ENCODE measurements around the gene PAK5. TPM values are rescaled to one million over a fixed set of nuclear protein-coding genes. Genes with fewer than 3 reads are reported as not detected.

PAK5 gene
- total and polyA plus RNA-seq, 2 donors from 2014 or later, result 0.13 to 0.22 TPM

DNA sequence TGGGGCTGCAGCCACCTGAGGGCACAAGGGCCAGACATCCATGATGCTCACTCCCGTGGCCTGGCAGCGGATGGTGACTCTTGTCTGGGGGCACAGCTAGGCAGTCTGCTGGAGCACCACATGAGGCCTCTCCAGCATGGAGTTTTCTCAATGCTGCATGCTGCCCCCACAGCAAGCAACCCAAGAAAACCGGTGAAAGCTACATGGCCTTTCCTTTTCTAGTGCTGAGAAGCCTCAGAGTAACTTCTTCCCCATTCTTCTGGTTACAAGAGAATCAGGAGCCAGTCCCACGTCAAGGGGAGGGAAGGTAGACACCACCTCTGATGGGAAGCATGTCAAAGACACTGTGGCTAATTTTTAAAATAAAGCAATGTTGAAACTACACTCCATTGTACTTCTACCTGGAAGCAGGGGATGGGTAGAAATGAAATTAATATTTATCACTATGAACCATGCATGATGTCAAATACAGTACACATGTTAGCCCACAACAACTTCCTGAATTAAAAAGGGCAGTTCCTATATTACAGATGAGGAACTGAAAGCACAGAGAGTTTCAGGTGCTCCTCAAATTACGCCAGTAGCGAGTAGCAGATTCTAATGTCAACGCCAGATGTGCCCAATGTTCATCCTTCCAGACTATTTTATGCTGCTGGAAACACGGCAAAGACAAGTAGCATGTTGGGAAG is 223.0 kb downstream of the PAK5 start:
- Histone ChIP-seq H3K27me3 (ENCODE audit: control insufficient read depth, insufficient read depth, low read length) (no peaks in the 10 kb centered on the region), H3K4me3 (ENCODE audit: low read length in 3 of 3) (no peak overlapping the region), H3K4me1 (ENCODE audit: control insufficient read depth in 2 of 3, insufficient read depth in 2 of 3, low read depth in 1 of 3, low read length in 3 of 3) (no peaks in the 10 kb centered on the region), H3K9ac (ENCODE audit: low read length in 3 of 3) (no peak overlapping the region), H3K36me3 (ENCODE audit: control insufficient read depth in 2 of 3, insufficient read depth in 3 of 3, low read length in 3 of 3) (no peaks in the 10 kb centered on the region), H3K27ac (ENCODE audit: low read depth in 2 of 2, low read length in 2 of 2) (no peak overlapping the region), H3K9me3 (ENCODE audit: control insufficient read depth in 2 of 3, insufficient read depth in 1 of 3, low read length in 3 of 3) (no peaks in the 10 kb centered on the region)
- intact Hi-C loops (cut with DNase I), result loop anchor here (10.0 kb wide), 2 partner anchors 211 to 299 kb away; no protein-coding TSS in a partner anchor
- DNase-seq (no peak), FAIRE-seq (no peak)
- TF ChIP-seq, protein P1, sequence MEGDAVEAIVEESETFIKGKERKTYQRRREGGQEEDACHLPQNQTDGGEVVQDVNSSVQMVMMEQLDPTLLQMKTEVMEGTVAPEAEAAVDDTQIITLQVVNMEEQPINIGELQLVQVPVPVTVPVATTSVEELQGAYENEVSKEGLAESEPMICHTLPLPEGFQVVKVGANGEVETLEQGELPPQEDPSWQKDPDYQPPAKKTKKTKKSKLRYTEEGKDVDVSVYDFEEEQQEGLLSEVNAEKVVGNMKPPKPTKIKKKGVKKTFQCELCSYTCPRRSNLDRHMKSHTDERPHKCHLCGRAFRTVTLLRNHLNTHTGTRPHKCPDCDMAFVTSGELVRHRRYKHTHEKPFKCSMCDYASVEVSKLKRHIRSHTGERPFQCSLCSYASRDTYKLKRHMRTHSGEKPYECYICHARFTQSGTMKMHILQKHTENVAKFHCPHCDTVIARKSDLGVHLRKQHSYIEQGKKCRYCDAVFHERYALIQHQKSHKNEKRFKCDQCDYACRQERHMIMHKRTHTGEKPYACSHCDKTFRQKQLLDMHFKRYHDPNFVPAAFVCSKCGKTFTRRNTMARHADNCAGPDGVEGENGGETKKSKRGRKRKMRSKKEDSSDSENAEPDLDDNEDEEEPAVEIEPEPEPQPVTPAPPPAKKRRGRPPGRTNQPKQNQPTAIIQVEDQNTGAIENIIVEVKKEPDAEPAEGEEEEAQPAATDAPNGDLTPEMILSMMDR (IDR thresholded peaks at IDR 0.05; ENCODE audit: borderline replicate concordance, extremely low read depth, insufficient read depth), result no peak

DNA sequence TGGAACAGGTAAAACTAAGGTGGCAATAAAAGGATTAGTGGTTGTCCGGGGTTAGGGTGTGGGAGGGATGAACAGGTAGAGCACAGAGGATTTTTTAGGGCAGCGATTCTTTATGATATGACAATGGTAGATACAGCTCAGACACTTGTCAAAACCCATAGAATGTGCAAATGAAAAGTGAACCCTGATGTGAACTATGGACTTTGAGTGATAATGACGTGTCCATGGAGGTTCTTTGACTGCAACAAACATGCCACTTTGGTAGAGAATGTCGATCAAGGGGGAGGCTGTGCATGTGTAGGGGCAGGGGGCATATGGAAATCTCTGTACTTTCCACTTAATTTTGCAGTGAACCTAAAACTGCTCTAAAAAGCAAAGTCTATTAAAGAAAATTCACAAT is 223.8 kb downstream of the PAK5 start:
- no peak for FAIRE-seq
- TF ChIP-seq, protein P1 (IDR thresholded peaks at IDR 0.05; ENCODE audit: borderline replicate concordance, extremely low read depth, insufficient read depth), result no peak
- DNase-seq, result no peak

DNA sequence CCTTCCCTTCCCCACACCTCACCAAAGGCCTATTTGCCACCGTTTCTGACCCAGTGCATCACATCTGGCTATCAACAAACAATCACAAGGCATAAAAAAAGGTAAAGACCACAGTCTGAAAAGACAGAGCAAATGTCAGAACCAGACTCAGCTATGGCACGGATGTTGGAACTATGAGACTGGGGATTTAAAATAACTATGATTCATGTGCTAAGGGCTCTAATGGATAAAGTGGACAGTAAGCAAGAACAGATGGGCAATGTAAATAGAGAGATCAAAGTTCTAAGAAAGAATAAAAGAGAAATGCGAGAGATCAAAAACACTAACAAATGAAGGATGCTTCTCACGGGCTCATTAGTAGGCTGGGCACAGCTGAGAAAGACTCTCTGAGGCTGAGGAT is 225.0 kb downstream of the PAK5 start:
- FAIRE-seq, result no peak
- no peaks in the 10 kb centered on the region for H3K36me3 ChIP-seq (ENCODE audit: control insufficient read depth in 2 of 3, insufficient read depth in 3 of 3, low read length in 3 of 3)
- H3K27me3 ChIP-seq (ENCODE audit: control insufficient read depth, insufficient read depth, low read length), result no peaks in the 10 kb centered on the region
- no peak for DNase-seq
- intact Hi-C loops (cut with DNase I), result loop anchor here (10.0 kb wide), 2 partner anchors 209 to 301 kb away; no protein-coding TSS in a partner anchor
- H3K4me1 ChIP-seq (ENCODE audit: control insufficient read depth in 2 of 3, insufficient read depth in 2 of 3, low read depth in 1 of 3, low read length in 3 of 3), result no peaks in the 10 kb centered on the region
- H3K9me3 ChIP-seq (ENCODE audit: control insufficient read depth in 2 of 3, insufficient read depth in 1 of 3, low read length in 3 of 3), result no peaks in the 10 kb centered on the region
- TF ChIP-seq, protein P1 (IDR thresholded peaks at IDR 0.05; ENCODE audit: borderline replicate concordance, extremely low read depth, insufficient read depth), result no peak
- H3K27ac ChIP-seq (ENCODE audit: low read depth in 2 of 2, low read length in 2 of 2), result no peak overlapping the region
- no peak overlapping the region for H3K4me3 ChIP-seq (ENCODE audit: low read length in 3 of 3)
- H3K9ac ChIP-seq (ENCODE audit: low read length in 3 of 3), result no peak overlapping the region

More for the DNA sequence above, 223.8 kb downstream of the PAK5 start:
- Histone ChIP-seq H3K36me3 (ENCODE audit: control insufficient read depth in 2 of 3, insufficient read depth in 3 of 3, low read length in 3 of 3) (no peaks in the 10 kb centered on the region), H3K4me1 (ENCODE audit: control insufficient read depth in 2 of 3, insufficient read depth in 2 of 3, low read depth in 1 of 3, low read length in 3 of 3) (no peaks in the 10 kb centered on the region), H3K9ac (ENCODE audit: low read length in 3 of 3) (no peak overlapping the region), H3K27ac (ENCODE audit: low read depth in 2 of 2, low read length in 2 of 2) (no peak overlapping the region), H3K9me3 (ENCODE audit: control insufficient read depth in 2 of 3, insufficient read depth in 1 of 3, low read length in 3 of 3) (no peaks in the 10 kb centered on the region), H3K4me3 (ENCODE audit: low read length in 3 of 3) (no peak overlapping the region), H3K27me3 (ENCODE audit: control insufficient read depth, insufficient read depth, low read length) (no peaks in the 10 kb centered on the region)
- intact Hi-C loops (cut with DNase I), result loop anchor here (10.0 kb wide), 2 partner anchors 210 to 300 kb away; no protein-coding TSS in a partner anchor

Measured in kidney (tissue), 14 donors.